DMS114 treated with DMSO at 0.1 percent for 48 hours (cell line): ENCODE data around the gene FBXO34.

Experiments used
- DNase-seq: peaks from one replicate; lab custom pipeline; 2025; ENCODE audit not compliant: unreplicated experiment; lab: John Stamatoyannopoulos, UW

Gene FBXO34

GRCh38 chr14:55272387-55272786, 1.2 kb downstream of the FBXO34 start:
- no peak for DNase-seq

- DNase-seq = no peak
Observed at GRCh38 chr14:55272922-55273321, 1.7 kb downstream of the FBXO34 start.

- no peak for DNase-seq
Observed at GRCh38 chr14:55274146-55274545, 2.9 kb downstream of the FBXO34 start.

- no peak for DNase-seq
Observed at GRCh38 chr14:55274751-55275150, 3.5 kb downstream of the FBXO34 start.

- DNase-seq = no peak
Observed at GRCh38 chr14:55276736-55277135, 5.5 kb downstream of the FBXO34 start.

GRCh38 chr14:55277972-55278740, 6.9 kb downstream of the FBXO34 start:
- DNase-seq = no peak

- DNase-seq = no peak
Observed at GRCh38 chr14:55279384-55279783, 8.2 kb downstream of the FBXO34 start.

- no peak for DNase-seq
Observed at GRCh38 chr14:55281316-55281839, 10.2 kb downstream of the FBXO34 start.

GRCh38 chr14:55285048-55285652, 13.9 kb downstream of the FBXO34 start:
- no peak for DNase-seq

GRCh38 chr14:55288439-55288838, 17.2 kb downstream of the FBXO34 start:
- no peak for DNase-seq

GRCh38 chr14:55291480-55292081, 20.4 kb downstream of the FBXO34 start:
- no peak for DNase-seq

- DNase-seq = no peak
Observed at GRCh38 chr14:55294603-55295002, 23.4 kb downstream of the FBXO34 start.

- DNase-seq = no peak
Observed at GRCh38 chr14:55297611-55298499, 26.6 kb downstream of the FBXO34 start.

- DNase-seq = no peak
Observed at GRCh38 chr14:55298500-55298822, 27.2 kb downstream of the FBXO34 start.

GRCh38 chr14:55301437-55302121, 30.4 kb downstream of the FBXO34 start:
- DNase-seq = no peak

- DNase-seq = no peak
Observed at GRCh38 chr14:55302367-55303124, 31.3 kb downstream of the FBXO34 start.

GRCh38 chr14:55303125-55303499, 31.9 kb downstream of the FBXO34 start:
- no peak for DNase-seq

- no peak for DNase-seq
Observed at GRCh38 chr14:55303691-55304145, 32.5 kb downstream of the FBXO34 start.

- DNase-seq = no peak
Observed at GRCh38 chr14:55306938-55307589, 35.8 kb downstream of the FBXO34 start.
